Stimulated activated CD8-positive, alpha-beta memory T cell treated with anti-CD3 and anti-CD28 coated beads, Interleukin-12 subunit alpha, Interleukin-12 subunit beta, amount 100 ng/mL, for 24 hours (primary cell): Measurements from ENCODE around the gene DIABLO.
"Not testable (repeated sequence)": the region's sequence is repeated elsewhere in the genome, so short reads cannot be mapped to it uniquely, and the experiment has no call there.

Source experiments
- DNase-seq: peaks from one replicate; pipeline ENCODE4 v3.0.0-alpha.2; 2020; ENCODE audit errors: extremely low read depth

The DIABLO gene

GRCh38 chr12:122189626-122190475 lies 36.0 kb downstream of the DIABLO start:
- DNase-seq, result no peak

DNA sequence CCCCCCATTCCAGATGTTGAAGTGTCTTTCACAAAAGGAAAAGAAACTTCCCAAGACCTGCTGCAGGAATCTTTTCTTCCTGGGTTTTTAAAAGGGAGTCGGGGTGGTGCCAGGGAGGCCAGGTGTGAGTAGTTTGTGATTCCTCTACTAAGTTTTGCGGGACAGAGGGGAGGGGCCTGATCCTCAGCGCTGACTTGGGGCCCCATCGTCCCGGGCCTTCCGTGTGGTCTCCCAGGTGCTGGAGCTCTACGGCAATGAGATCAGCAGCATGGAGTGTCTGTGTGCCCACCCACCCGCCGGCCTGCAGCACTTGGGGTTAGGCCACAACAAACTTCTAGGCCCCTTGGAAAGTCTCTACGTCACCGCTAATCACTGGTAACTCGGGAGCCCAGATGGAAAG lies 38.4 kb downstream of the DIABLO start:
- no peak for DNase-seq

- DNase-seq, result no peak
Measured at GRCh38 chr12:122185494-122186082, 40.3 kb downstream of the DIABLO start.

DNA sequence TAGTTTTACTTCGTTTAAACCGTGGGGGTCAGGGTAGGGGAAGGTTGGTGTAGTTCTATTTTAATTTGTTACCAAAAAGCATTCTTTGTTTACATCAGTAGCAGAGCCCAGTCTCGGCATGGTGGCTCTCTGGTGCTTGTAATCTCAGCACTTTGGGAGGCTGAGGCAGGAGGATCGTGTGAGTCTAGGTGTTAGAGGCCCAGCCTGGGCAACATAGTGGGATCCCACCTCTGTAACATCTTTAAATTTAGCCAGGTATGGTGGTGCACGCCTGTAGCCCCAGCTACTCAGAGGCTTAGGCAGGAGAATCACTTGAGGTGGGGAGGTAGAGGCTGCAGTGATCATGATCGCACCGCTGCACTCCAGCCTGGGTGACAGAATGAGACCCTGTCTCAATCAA lies 40.8 kb downstream of the DIABLO start:
- no peak for DNase-seq

GRCh38 chr12:122184517-122184916 lies 41.3 kb downstream of the DIABLO start:
- DNase-seq, result no peak

GRCh38 chr12:122183588-122183940 lies 42.3 kb downstream of the DIABLO start:
- no peak for DNase-seq

DNA sequence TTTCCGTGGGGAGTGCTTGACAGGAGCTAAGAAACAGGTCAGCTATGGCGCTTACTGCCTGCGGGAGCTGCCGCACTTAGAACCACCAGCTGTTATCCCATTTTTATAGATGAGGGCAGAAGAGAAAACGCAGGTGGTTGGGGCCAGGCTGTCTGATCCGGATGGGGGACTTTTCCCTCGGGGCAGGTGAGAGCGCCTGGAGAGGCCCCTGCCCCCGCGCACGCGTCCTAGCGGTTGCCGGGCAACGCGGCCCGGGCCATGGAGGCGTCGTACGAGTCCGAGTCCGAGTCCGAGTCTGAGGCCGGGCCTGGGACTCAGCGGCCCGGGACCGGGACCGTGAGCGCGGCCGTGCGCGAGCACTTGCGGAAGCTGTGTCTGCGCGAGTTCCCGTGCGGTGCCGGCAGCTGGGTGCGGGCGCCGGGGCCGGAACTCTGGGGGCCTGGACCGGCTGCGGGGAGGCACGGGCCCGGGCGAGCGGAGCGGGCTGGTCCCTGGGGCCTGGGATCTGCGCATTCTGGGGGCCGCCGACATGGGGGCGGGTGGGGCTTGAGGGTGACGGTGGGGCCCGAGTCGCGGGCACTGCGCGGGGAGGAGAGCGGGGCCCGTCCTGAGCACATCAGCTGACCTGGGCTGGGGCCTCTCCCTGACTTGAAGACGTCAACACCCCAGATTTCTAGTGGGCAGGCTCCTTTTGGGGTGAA lies 42.8 kb downstream of the DIABLO start, which contains the start of gene LRRC43:
LRRC43 (plus strand) TSS at position 237 of the 701 bp plus-strand sequence; CDS start at position 259, 22 bp downstream.
- no peak for DNase-seq

DNA sequence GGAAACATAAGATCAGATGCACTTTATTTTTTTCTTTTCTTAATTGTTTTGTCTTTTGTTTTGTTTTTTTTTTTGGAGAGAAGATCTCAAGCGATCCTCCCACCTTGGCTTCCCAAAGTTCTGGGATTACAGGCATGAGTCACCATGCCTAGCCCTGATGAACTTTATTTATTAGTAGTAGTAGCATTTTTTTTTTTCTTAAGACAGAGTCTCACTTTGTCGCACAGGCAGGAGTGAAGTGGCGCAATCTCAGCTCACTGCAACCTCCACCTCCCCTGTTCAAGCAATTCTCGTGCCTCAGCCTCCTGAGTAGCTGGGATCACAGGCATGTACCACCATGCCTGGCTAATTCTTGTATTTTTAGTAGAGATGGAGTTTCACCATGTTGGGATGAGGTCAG lies 49.4 kb downstream of the DIABLO start:
- not testable (repeated sequence) for DNase-seq

DNA sequence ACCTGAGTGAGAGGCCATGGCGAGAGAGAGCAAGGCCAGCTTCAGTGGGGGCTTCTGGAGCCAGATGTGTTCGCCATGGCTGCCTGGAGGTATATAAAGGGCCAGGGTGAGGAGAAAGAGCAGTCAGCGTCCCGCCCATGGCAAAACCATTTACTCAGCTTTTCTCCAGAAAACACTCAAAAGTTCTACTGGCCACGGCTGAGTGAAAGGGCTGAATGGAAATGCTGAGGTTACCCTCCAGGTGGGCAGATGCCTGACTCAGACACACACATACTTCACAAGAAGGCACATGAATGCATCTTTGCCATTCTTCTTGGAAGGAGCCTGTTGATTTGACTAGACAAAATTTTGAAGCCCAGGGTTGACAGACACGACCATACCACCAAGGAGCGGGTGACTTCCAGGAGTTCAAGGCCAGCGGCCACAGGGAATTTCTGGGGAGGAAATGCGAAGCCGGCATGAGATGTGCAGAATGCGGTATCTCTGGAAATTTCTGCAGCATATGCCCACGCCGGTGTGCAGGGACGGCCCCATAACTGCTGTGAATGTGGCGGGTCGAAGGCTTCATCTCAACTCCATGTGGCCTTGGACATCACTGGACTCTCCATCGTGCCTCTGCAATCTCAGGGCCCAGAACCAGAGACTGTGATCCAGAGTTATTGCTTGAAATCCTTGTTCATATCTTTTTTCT lies 51.6 kb downstream of the DIABLO start, which contains the start of gene IL31:
IL31 (minus strand) TSS at position 67 of the 691 bp plus-strand sequence; CDS start at position 18, 49 bp downstream.
- no peak for DNase-seq

DNA sequence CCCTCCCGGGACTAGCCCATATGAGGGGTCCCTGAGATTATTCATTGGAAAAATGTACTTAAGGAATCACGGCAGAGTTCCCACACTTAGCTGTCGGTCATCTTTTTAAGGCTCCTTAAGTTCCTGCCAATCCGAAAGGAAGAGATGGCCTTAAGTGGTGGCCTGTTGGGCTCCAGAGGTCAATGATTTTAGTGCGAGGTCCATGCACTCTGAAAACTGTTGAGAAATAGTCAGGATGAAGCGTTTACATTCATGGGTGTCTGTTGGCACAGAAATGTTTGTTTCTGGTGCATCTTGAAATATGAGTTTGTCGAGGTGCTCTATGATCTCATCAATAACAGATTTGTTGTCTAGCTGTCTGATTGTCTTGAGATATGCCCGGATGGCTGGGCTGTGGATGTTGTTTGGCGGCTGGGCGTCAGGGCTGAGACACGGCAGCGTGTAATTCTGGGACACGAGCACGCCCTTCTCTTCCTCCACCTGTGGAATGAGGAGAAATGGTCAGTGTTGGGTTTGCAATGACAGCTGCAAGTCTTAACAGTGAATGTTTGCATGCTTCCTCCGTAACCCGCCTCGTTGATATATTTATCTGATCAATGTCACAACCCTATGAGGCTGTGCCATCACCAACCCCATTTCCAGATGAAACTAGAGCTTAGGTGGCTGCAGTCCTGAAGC lies 53.5 kb downstream of the DIABLO start:
- no peak for DNase-seq

- no peak for DNase-seq
Measured at GRCh38 chr12:122171399-122171798, 54.5 kb downstream of the DIABLO start.

- DNase-seq, result no peak
Measured at GRCh38 chr12:122168492-122168891, 57.4 kb downstream of the DIABLO start.

GRCh38 chr12:122167356-122167925 lies 58.4 kb downstream of the DIABLO start:
- no peak for DNase-seq

DNA sequence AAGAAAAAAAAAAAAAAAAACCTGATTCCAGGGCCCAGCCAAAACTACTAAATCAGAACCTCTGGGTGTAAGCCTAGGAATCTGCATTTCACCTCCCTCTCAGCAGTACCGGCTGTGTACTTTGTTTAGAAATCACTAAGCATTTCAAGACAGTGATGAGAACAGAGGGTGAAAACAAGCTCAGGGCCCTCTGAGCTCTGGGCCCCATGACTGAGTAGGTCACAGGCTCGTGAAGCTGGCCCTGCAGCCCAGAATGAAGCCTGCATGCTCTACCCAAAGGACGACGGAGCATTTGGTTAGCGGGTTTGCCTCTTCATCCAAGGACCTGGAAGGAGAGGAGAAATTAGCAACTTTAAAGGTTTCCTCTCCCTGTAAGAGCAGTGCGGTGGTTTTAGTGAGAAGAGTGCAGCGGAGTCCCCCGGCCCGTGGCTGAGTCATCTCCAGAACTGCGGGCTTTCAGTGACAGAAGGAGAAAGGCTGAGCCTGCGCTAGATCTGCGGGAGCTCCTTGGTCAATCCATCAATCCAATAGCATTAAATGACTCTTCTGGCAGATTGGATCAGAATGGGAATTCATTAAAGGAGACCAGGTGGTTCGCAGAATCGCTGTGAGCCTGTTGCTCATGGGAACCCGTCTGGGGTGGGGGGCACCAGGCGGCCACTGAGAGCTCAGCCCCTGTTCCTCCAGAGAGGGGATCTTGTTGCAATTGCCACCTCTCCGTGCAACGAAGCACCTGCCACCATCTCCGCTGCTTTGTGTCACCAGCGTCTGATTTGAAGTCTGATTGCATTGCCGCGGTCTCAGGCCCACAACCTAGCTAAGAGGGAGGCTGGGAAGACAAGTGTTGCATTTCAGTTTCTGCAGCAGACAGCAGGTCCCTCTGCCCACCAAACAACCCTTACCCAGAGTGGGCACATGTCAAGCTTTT lies 59.2 kb downstream of the DIABLO start:
- peak; percentile 23 for DNase-seq

- DNase-seq, result no peak
Measured at GRCh38 chr12:122162976-122163375, 62.9 kb downstream of the DIABLO start.

- no peak for DNase-seq
Measured at GRCh38 chr12:122161682-122162081, 64.2 kb downstream of the DIABLO start.

DNA sequence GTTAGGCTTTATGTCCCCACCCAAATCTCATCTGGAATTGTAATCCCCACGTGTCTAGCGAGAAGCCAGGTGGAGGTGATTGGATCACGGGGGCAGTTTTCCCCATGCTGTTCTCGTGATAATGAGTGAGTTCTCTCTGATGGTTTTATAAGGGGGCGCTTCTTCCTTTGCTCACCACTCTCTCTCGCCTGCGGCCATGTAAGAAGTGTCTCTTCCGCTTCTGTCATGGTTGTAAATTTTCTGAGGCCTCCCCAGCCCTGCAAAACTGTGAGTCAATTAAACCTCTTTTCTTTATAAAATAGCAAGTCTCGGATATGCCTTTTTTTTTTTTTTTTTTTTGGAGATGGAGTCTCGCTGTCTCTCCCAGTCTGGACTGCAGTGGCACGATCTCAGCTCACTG lies 65.1 kb downstream of the DIABLO start:
- DNase-seq, result no peak

DNA sequence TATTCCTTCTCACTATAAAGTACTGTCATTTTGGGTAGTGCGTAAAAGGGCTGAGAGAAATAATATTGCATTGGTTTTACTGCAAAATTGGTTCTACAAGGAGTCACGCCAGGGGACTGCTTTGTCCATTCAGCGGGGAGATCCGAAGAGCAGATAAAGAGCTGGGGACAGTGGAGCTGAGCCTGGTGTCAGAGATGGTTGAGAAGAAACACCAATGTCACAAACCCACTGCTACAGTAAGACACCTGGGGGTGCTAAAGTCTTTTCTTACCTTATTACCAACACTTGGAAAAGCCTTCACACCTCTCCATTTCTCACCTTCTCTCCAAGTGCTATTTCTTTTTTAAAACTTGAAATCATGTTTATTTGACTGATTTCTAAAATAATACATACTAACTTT lies 66.0 kb downstream of the DIABLO start:
- DNase-seq, result no peak

DNA sequence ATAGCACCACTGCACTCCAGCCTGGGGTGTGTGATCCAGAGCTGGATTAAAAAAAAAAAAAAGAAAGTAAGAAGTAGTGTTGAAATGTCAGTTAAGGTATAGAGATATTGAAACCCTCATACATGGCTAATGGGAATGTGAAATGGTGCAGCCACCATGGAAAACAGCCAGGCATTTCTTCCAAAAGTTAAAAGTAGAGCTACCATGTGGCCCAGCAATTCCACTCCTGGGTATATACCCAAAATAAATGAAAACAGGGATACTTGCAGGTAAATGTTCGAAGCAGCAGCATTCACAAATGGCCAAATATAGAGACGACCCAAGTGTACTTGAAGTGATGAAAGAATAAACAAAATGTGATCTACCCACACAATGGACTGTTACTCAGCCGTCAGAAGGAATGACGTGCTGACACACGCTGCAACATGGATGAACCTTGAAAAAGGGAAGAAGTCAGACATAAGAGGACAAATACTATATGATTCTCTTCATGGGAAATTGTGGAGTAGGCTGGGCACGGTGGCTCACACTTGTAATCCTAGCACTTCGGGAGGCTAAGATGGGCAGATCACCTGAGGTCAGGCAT lies 67.1 kb downstream of the DIABLO start:
- no peak for DNase-seq
